ENCODE data around the gene XAB2.
A peak's percentile ranks its signal among the peaks of the same experiment; 100 is the strongest.

The XAB2 gene

GRCh38 chr19:7611541-7612279 lies 17.6 kb downstream of the XAB2 start:
- DNase-seq (ENCODE audit: low spot score) = no peak

- no peak for DNase-seq (ENCODE audit: low spot score)
These were observed 18.7 kb downstream of the XAB2 start for GRCh38 chr19:7610491-7611240.

GRCh38 chr19:7607874-7608560 lies 21.3 kb downstream of the XAB2 start:
- DNase-seq (ENCODE audit: low spot score) = no peak

GRCh38 chr19:7607212-7607873 lies 22.0 kb downstream of the XAB2 start:
- DNase-seq (ENCODE audit: low spot score) = no peak

GRCh38 chr19:7606289-7606688 lies 23.1 kb downstream of the XAB2 start:
- DNase-seq (ENCODE audit: low spot score) = no peak

GRCh38 chr19:7605490-7606222 lies 23.7 kb downstream of the XAB2 start:
- DNase-seq (ENCODE audit: low spot score) = peak; percentile 83

GRCh38 chr19:7603919-7604318 lies 25.4 kb downstream of the XAB2 start:
- no peak for DNase-seq (ENCODE audit: low spot score)

GRCh38 chr19:7602935-7603497 lies 26.3 kb downstream of the XAB2 start:
- no peak for DNase-seq (ENCODE audit: low spot score)

- no peak for DNase-seq (ENCODE audit: low spot score)
These were observed 27.0 kb downstream of the XAB2 start for GRCh38 chr19:7602240-7602934.

- no peak for DNase-seq (ENCODE audit: low spot score)
These were observed 28.6 kb downstream of the XAB2 start for GRCh38 chr19:7600721-7601120.

GRCh38 chr19:7598180-7598579 lies 31.2 kb downstream of the XAB2 start:
- no peak for DNase-seq (ENCODE audit: low spot score)

GRCh38 chr19:7597689-7598088 lies 31.7 kb downstream of the XAB2 start:
- no peak for DNase-seq (ENCODE audit: low spot score)

GRCh38 chr19:7596211-7596937 lies 33.0 kb downstream of the XAB2 start:
- peak; percentile 49 for DNase-seq (ENCODE audit: low spot score)

- DNase-seq (ENCODE audit: low spot score) = peak; percentile 95
These were observed 33.7 kb downstream of the XAB2 start, which contains the start of gene CAMSAP3 for GRCh38 chr19:7595466-7596133. Gene CAMSAP3 (plus strand): TSS chr19:7595863. CDS start chr19:7596003, 140 bp downstream.

GRCh38 chr19:7590256-7590655 lies 39.1 kb downstream of the XAB2 start:
- DNase-seq (ENCODE audit: low spot score) = no peak

GRCh38 chr19:7589822-7590221 lies 39.5 kb downstream of the XAB2 start:
- no peak for DNase-seq (ENCODE audit: low spot score)

- no peak for DNase-seq (ENCODE audit: low spot score)
These were observed 46.9 kb downstream of the XAB2 start for GRCh38 chr19:7582446-7582845.

- DNase-seq (ENCODE audit: low spot score) = no peak
These were observed 50.2 kb downstream of the XAB2 start for GRCh38 chr19:7579182-7579581.

GRCh38 chr19:7578127-7578526 lies 51.2 kb downstream of the XAB2 start:
- DNase-seq (ENCODE audit: low spot score) = no peak
